Activated effector memory CD4-positive, alpha-beta T cell treated with Interleukin-2 at 50 U/mL for 16 hours (primary cell): Measurements from ENCODE around the gene SCNM1.
"Not testable (repeated sequence)": the region's sequence is repeated elsewhere in the genome, so short reads cannot be mapped to it uniquely, and the experiment has no call there.

Experiments
- DNase-seq: peaks from one replicate; pipeline ENCODE4 v3.0.0-alpha.2; 2020

SCNM1 gene

GRCh38 chr1:151147132-151147503, 18.8 kb upstream of the SCNM1 start:
- no peak for DNase-seq

GRCh38 chr1:151147665-151148064, 18.3 kb upstream of the SCNM1 start:
- DNase-seq: no peak

DNA sequence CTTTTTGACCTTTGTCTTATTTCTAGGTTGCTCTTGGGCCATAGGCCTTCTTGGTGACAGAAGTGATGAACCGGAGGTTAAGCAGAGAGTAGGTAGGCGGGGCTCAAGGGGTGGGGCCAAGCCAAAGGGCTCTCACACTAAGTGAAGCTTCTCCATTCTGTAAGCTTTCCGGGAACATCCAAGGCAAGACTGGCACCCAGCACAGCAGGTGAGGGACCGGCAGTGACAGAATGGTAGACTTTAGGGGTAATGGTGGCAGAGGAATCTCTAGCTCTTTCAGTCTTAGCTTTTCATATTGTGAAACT, 9.5 kb upstream of the SCNM1 start, which contains the start of gene TNFAIP8L2:
TNFAIP8L2 (plus strand) TSS at position 135 of the 305 bp plus-strand sequence. CDS start 2,049 bp downstream, outside the sequence.
- peak; percentile 72 for DNase-seq

DNA sequence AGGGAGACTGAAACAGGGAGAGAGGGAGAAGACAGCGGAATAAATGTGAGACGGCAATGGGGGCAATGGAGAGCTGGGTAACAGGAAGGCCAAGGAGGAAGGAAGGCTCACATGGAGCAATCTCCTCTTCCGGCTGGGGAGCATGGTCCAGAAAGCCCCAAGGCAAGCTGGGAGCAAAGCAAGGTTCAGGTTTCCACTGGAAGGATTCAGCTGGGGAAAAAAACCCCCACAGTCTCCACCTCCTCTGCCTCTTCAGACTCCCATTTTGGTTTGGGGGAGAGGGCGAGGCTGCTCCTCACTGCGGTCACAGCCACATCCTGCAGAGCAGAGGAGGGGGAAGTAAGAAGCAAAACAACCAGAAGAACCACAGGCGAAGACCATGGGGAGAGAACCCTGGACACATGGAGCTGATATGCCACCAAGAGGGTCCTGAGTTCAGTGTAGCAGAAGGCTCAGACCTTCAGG, 8.8 kb upstream of the SCNM1 start:
- DNase-seq: peak; percentile 65

- DNase-seq: no peak
These were observed 7.6 kb upstream of the SCNM1 start for GRCh38 chr1:151158326-151158725.

- DNase-seq: no peak
These were observed 7.1 kb upstream of the SCNM1 start for GRCh38 chr1:151158751-151159251.

DNA sequence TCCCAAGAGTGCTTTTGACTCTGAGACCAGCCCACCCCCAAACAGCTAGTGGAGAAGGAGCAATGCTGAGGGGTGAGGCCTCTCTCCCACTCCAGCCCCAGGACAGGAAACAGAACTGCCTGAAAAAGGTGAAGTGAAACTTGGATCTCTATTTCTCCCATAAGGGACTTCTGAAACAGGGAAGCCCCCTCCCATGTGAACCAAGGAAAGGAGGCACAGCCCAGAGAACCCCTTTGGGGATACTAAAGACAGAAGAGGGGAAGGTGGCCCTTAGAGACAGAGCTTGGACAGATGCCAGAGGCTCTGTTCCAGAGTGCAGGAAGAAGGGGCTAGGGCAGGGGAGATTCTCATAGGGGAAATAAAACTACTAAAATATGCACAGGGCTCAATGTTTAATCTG, 6.6 kb upstream of the SCNM1 start:
- DNase-seq: no peak

DNA sequence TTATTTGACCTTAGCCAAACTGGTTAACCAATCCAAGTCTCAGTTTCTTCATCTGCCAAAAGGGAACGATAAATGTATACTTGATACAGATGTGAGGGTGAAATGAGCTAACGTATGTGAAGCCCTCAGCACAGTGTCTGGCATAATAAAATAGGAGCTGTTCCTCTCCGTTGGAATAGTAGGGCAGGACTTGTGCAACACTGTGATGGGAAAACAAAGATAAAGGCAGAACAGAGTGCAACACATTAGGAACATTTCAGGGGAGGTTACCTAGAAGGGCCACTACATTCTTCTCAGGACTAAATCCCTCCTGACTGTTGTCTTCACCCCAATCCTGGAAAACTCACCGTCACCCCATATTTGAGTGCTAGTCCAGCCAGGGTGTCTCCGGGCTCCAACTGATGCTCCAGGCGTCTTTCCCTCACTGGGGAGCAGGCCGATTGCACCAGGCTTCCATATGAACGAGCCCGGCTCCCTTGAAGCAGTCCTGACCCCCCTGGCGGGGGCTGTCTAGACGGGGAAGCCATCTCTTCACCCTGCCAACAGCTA, 1.1 kb upstream of the SCNM1 start:
- no peak for DNase-seq

- no peak for DNase-seq
These were observed 635 bp upstream of the SCNM1 start for GRCh38 chr1:151165281-151165737.

DNA sequence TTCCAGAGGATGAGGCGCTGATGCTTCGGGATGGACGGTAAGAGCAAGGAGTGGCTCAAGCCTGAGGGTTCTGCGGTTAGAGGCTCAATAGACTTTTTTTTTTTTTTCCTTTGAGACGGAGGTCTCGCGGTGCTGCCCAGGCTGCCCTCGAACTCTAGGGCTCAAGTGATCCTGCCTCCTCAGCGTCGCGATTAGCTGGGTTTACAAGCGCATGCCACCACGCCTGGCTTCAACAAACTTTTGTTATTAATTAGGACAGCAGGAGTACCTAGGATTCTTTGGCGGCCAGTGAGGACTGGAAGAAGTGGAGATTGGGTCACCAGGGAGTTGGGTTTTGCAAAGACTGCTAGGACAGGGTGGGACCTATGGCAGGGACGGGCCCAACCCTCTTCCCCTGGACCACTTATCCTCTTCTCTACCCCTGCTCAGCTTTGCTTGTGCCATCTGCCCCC, 587 bp downstream of the SCNM1 start:
- no peak for DNase-seq

DNA sequence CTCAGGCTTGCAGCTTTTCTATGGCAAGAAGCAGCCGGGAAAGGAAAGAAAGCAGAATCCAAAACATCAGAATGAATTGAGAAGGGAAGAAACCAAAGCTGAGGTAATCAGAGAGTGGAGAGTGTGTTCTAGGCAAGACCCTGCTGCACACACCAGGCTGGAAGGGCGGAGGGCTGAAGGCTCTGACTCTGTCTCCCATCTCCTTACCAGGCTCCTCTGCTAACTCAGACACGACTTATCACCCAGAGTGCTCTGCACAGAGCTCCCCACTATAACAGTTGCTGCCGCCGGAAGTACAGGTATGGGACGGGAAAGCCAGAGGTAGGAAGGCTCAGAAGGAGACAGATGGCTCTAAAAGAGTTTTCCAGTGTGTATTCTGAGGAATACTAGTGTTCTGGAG, 1.2 kb downstream of the SCNM1 start:
- DNase-seq: no peak

- DNase-seq: no peak
These were observed 5.2 kb downstream of the SCNM1 start for GRCh38 chr1:151171190-151171589.

- no peak for DNase-seq
These were observed 9.2 kb downstream of the SCNM1 start for GRCh38 chr1:151175041-151175741.

- DNase-seq: no peak
These were observed 9.9 kb downstream of the SCNM1 start, which contains the start of gene TMOD4 for GRCh38 chr1:151175863-151176262. Gene TMOD4, minus strand, starts transcription at chr1:151175981. Its CDS starts 1,106 bp downstream, at chr1:151174875.

- no peak for DNase-seq
These were observed 10.6 kb downstream of the SCNM1 start for GRCh38 chr1:151176514-151177045.

- DNase-seq: no peak
These were observed 18.3 kb downstream of the SCNM1 start for GRCh38 chr1:151184211-151184610.

DNA sequence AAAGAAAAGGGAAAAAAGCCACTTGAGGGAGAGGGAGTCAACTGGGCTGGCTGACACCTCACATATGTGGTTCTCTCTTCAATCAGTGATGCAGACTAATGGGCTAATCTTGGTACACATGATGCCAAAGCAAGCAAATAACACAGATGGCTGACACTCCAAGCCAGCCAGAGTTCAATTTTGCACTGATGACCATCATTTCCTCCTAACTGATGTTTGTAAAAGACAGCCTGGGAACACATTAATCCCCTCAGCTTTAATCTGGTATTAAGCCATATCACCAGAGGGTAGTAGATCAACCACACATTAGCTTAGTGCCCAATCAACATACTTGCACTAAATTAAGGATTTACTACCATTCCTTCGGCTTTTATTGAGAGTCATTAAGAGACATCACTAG, 21.3 kb downstream of the SCNM1 start:
- DNase-seq: no peak

GRCh38 chr1:151188667-151189066, 22.7 kb downstream of the SCNM1 start:
- not testable (repeated sequence) for DNase-seq

GRCh38 chr1:151189637-151190445, 23.9 kb downstream of the SCNM1 start, which contains the start of gene VPS72:
Gene VPS72, minus strand, starts transcription at chr1:151190197. Its CDS starts 76 bp downstream, at chr1:151190121.
- peak; percentile 79 for DNase-seq

GRCh38 chr1:151192047-151192446, 26.1 kb downstream of the SCNM1 start:
- DNase-seq: no peak

GRCh38 chr1:151193304-151193703, 27.4 kb downstream of the SCNM1 start:
- no peak for DNase-seq

- DNase-seq: no peak
These were observed 27.9 kb downstream of the SCNM1 start for GRCh38 chr1:151193856-151194255.
